GM19193 (cell line): ENCODE measurements around the gene WNT10A.

Experiments used
- POLR2A ChIP-seq: IDR thresholded peaks from 4 replicates; pipeline ENCODE4 v1.6.1; 2011; ENCODE audit not compliant: insufficient read depth, insufficient read length; ENCODE audit errors: extremely low read depth

Gene WNT10A

GRCh38 chr2:218867900-218868299 lies 12.8 kb upstream of the WNT10A start:
- TF ChIP-seq POLR2A, result no peak

- TF ChIP-seq POLR2A, result no peak
These were observed 11.6 kb upstream of the WNT10A start for GRCh38 chr2:218869064-218869463.

GRCh38 chr2:218870984-218871344 lies 9.7 kb upstream of the WNT10A start:
- TF ChIP-seq POLR2A, result no peak

GRCh38 chr2:218871345-218872302 lies 9.0 kb upstream of the WNT10A start:
- no peak for TF ChIP-seq POLR2A

DNA sequence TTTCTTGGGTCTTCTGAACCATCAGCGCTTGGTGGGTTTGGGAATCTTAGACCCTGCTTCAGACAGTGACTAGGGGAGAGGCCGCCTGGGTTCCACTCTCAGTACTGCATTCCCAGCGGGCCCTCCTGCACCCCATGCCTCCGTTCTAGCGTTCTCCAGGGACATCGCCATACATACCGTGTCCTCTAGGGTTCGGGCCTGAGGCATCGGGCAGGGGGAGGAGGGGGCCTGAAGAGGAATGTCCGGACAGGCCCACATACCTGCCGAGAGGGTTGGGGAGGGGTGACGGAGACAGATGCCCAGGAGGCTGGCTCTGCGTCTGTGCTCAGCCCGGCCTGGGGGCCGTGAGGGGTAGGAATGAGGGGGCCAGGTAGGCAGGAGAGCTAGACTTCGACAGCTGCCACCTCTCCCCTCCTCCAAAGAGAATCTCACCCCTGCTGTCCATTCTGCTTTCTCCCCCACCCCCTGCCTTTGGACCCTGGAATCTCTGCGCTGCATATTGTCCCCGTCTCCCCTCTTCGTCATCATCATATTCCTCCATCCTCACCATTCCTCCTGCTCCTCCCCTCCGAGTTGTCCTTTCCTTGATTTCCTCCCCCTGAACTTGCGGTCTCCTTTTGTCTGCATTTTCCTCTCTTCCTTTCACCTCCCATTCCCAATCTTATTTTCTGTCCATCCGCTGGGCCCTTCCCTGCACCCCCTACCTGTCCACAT lies 7.8 kb upstream of the WNT10A start:
- TF ChIP-seq POLR2A, result no peak

- TF ChIP-seq POLR2A, result no peak
These were observed 7.1 kb upstream of the WNT10A start for GRCh38 chr2:218873359-218874194.

- no peak for TF ChIP-seq POLR2A
These were observed 4.9 kb upstream of the WNT10A start for GRCh38 chr2:218875692-218876246.

DNA sequence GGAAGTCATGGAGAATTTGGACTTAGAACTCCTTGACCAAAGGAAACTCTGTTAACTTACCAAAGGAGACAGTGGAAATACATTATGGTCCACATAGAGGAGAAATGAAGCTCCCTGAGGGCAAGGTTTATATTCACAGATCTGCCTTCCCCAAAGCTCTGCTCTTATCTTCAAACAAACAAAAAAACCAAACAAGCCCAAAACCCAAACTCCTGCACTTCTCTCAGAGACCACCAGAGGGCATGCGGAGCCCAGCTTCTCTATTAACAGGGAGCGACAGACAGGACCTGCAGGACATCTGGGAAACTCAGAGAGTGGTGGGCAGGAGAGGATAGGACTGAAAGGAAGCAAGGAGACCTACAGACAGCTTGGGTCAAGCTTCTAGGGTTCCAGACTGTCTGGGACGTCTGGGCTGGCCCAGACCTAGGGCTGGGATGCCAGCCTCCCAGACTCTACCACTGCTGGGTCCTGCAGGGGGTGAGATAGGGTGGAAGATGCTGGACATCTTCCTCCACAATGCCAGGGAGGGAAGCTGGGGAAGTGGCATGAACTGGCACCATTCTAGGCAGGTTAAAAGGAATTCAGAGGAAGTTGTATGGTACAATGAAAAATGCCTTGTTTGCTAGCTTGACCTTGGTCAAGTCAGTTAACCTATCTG lies 4.0 kb upstream of the WNT10A start:
- no peak for TF ChIP-seq POLR2A

GRCh38 chr2:218877331-218877730 lies 3.3 kb upstream of the WNT10A start:
- TF ChIP-seq POLR2A, result no peak

- TF ChIP-seq POLR2A, result no peak
These were observed 2.8 kb upstream of the WNT10A start for GRCh38 chr2:218877891-218878290.

- no peak for TF ChIP-seq POLR2A
These were observed 2.2 kb upstream of the WNT10A start for GRCh38 chr2:218878486-218878885.

DNA sequence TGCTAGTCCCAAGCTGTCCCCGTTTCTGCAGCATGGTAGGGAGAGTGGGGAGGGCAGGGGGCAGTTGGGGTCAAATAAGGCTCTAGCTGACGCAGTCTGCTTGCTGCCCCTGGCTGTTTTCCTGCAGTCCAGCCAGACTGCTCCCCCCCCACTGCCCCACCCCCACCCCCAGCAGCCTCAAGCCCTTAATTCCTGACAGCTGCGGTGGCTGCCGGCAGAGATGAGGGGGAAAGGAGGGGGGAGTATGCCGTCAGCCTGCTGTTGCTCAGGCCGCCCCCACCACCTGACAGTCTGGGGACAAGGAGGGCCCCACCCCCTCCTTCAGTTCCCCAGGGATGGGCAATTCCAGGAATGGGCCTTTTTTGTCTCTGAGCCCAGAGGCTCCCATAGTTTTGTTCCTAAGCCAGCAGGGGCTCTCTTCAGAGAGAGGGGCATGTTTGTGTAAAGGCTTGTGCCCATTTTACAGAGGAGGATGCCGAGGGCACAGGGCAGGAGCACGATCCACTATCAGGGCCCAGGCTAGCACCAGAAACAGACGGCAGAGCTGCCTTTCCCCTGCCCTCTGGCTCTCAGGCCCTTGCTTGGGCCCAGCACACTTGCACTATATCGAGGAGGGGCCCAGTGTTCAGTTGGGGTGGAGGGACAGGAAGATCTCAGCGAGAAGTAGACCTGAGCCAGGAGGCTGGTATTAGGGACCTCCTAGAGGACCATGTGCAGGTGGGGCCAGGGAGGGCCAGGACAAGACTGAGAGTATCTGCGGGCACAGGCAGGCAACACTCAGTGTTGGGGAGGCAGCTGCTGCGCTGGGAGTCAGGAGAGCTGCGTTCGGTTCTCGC lies 1.5 kb upstream of the WNT10A start:
- TF ChIP-seq POLR2A, result no peak

DNA sequence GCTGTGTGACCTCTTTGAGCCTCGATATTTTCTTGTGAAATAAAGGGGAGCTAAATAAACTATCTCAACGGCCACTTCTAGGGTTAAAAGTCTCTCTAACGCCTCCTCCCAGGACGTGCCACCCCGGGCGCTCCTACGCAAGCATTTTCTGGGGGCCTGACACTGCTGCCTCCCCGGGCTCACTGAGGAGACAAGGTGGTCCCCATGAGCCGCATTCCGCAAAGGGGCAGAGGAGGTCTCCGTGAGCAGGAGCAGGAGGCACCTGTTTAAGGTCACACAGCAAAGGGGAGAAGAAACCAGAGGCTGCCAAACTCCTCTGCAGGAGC lies 913 bp upstream of the WNT10A start:
- no peak for TF ChIP-seq POLR2A

DNA sequence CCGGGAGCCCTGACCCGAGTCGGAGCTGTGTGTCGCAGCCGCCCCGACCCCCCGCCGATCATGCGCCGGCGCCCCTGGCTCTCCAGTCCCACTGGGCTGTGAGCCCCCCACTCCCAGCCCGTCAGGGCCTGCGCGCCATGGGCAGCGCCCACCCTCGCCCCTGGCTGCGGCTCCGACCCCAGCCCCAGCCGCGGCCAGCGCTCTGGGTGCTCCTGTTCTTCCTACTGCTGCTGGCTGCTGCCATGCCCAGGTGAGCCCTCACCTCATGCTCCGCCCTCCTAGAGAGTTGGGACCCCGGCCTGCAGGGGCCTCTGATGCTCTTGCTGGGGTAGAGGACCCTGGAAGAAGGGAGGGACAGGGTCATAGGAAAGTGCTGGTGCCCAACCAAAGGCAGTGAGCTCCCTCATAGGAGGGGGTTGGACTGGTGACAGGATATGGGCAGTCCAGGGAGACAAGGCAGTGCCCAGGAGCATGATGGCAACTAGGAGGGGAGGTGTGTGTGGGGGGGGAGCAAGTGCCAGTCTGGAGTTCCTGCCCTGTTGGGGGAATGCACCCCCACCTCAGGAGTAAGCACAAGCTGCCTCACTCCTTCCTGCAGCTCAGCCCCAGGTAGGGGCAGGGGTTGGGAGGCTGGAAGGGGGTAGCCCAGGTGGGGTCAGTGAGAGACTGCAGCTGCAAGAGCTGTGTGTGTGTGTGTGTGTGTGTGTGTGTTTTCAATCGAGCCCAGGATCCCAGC lies 375 bp downstream of the WNT10A start:
- no peak for TF ChIP-seq POLR2A
